CD4-positive, CD25-positive, alpha-beta regulatory T cell (primary cell): Measurements from ENCODE around the gene SBNO2. TPM values are rescaled to one million over a fixed set of nuclear protein-coding genes. Genes with fewer than 3 reads are reported as not detected.
A peak's percentile ranks its signal among the peaks of the same experiment; 100 is the strongest.

Experiments used
- ATAC-seq, 2 donors: fragments of 150-1000 bp; cut with Tn5 transposase; one replicate each; pipeline ENCODE4 v1.10.0; 2021; ENCODE audit warnings: low read depth in 2 of 2, moderate number of reproducible peaks in 2 of 2, moderate library complexity in 1 of 2
- DNase-seq, 3 donors: peaks; one replicate each; pipeline versions ENCODE4 v3.0.0 to v3.0.0-alpha.2; 2012 to 2022; ENCODE audit warnings: mixed read lengths in 1 of 3
- H3K27ac ChIP-seq: one replicate; pipeline ENCODE4 v1.7.0; 2013; ENCODE audit warnings: mild to moderate bottlenecking, low read length; ENCODE audit not compliant: insufficient read depth, poor library complexity, severe bottlenecking
- H3K27me3 ChIP-seq: one replicate; pipeline ENCODE4 v1.7.0; 2013; ENCODE audit warnings: low read length; ENCODE audit not compliant: control insufficient read depth, insufficient read depth
- H3K36me3 ChIP-seq: one replicate; pipeline ENCODE4 v1.7.0; 2013; ENCODE audit warnings: mild to moderate bottlenecking, low read length, moderate library complexity; ENCODE audit not compliant: control insufficient read depth, insufficient read depth
- H3K4me1 ChIP-seq: 2 replicates; pipeline ENCODE4 v1.7.0; 2013; ENCODE audit warnings: mild to moderate bottlenecking, low read length; ENCODE audit not compliant: insufficient read depth, control insufficient read depth, poor library complexity, severe bottlenecking
- H3K4me3 ChIP-seq: one replicate; pipeline ENCODE4 v1.7.0; 2013; ENCODE audit warnings: low read depth, mild to moderate bottlenecking, low read length, moderate library complexity
- H3K9me3 ChIP-seq, 2 experiments: 1 replicate in 1 of 2; 2 replicates in 1 of 2; pipeline ENCODE4 v1.7.0; 2013; ENCODE audit warnings: low read length in 2 of 2, mild to moderate bottlenecking in 1 of 2, moderate library complexity in 1 of 2; ENCODE audit not compliant: control insufficient read depth in 2 of 2
- H3K27ac Mint-ChIP-seq, 3 donors: one replicate each; pipeline ENCODE4 v1.8.0; 2020 to 2022; ENCODE audit warnings: mild to moderate bottlenecking in 3 of 3, mixed read lengths in 3 of 3, moderate library complexity in 2 of 3
- H3K27me3 Mint-ChIP-seq: one replicate; pipeline ENCODE4 v1.8.0; 2022; ENCODE audit warnings: mild to moderate bottlenecking, mixed read lengths
- H3K36me3 Mint-ChIP-seq: one replicate; pipeline ENCODE4 v1.8.0; 2020; ENCODE audit warnings: mixed read lengths
- H3K4me1 Mint-ChIP-seq, 4 donors: one replicate each; pipeline ENCODE4 v1.8.0; 2020 to 2022; ENCODE audit warnings: mixed read lengths in 4 of 4, mild to moderate bottlenecking in 1 of 4
- H3K4me3 Mint-ChIP-seq, 4 donors: one replicate each; pipeline ENCODE4 v1.8.0; 2020 to 2022; ENCODE audit warnings: mild to moderate bottlenecking in 4 of 4, mixed read lengths in 4 of 4, moderate library complexity in 3 of 4
- H3K9me3 Mint-ChIP-seq, 7 donors: one replicate each; pipeline ENCODE4 v1.8.0; 2020 to 2022; ENCODE audit warnings: mixed read lengths in 7 of 7, mild to moderate bottlenecking in 3 of 7, moderate library complexity in 2 of 7
- polyA plus RNA-seq, 4 donors: library from polyadenylated mRNA; unstranded; fragments of 300-500 nt; fragmentation: Illumina TruSeq; gene quantifications; one replicate each; pipeline ENCODE4 v1.2.3, GENCODE V29; 2021
- total RNA-seq: library from RNA; stranded (reverse); gene quantifications from one replicate; pipeline ENCODE4 v1.2.3, GENCODE V29; 2022

SBNO2 gene
- total and polyA plus RNA-seq, 5 donors from 2014 or later, result 2.0 to 139 (median 2.7) TPM

GRCh38 chr19:1163934-1164683 lies 10.0 kb downstream of the SBNO2 start:
- Histone ChIP-seq H3K4me1 (peaks cover 5% of the 10 kb centered on the region), H3K27ac (no peak overlapping the region), H3K4me3 (no peak overlapping the region), H3K9me3 (no peaks in the 10 kb centered on the region), H3K27me3 (no peaks in the 10 kb centered on the region), H3K36me3 (peaks cover 4% of the 10 kb centered on the region)
- ATAC-seq (no peak), DNase-seq (no peak)
- Mint-ChIP-seq H3K27ac (no peak overlapping the region), H3K4me1 (peaks cover 0 to 10% (median 6%) of the 10 kb centered on the region in 4 donors), H3K4me3 (no peak overlapping the region), H3K9me3 (peaks cover 0 to 2% (median 0%) of the 10 kb centered on the region in 7 donors), H3K27me3 (no peaks in the 10 kb centered on the region), H3K36me3 (no peaks in the 10 kb centered on the region)

GRCh38 chr19:1163283-1163933 lies 10.7 kb downstream of the SBNO2 start:
- Mint-ChIP-seq H3K36me3 (no peaks in the 10 kb centered on the region), H3K9me3 (peaks cover 0 to 2% (median 0%) of the 10 kb centered on the region in 7 donors), H3K4me3 (no peak overlapping the region), H3K27ac (peak overlapping the region in 1 of 3 donors; percentile 43), H3K27me3 (no peaks in the 10 kb centered on the region), H3K4me1 (peaks cover 0 to 8% (median 6%) of the 10 kb centered on the region in 4 donors)
- DNase-seq, result no peak
- Histone ChIP-seq H3K27me3 (no peaks in the 10 kb centered on the region), H3K9me3 (no peaks in the 10 kb centered on the region), H3K4me3 (no peak overlapping the region), H3K27ac (no peak overlapping the region), H3K36me3 (peaks cover 4% of the 10 kb centered on the region), H3K4me1 (no peaks in the 10 kb centered on the region)
- peak in 1 of 2 donors; percentile 19 for ATAC-seq

- Mint-ChIP-seq H3K4me3 (no peak overlapping the region), H3K9me3 (peaks cover 0 to 2% (median 0%) of the 10 kb centered on the region in 7 donors), H3K27me3 (no peaks in the 10 kb centered on the region), H3K4me1 (peaks cover 0 to 8% (median 6%) of the 10 kb centered on the region in 4 donors), H3K36me3 (no peaks in the 10 kb centered on the region), H3K27ac (peak overlapping the region in 1 of 3 donors; percentile 43)
- peaks cover 4% of the 10 kb centered on the region for H3K36me3 ChIP-seq
- H3K9me3 ChIP-seq, result no peaks in the 10 kb centered on the region
- no peak for ATAC-seq
- H3K4me1 ChIP-seq, result no peaks in the 10 kb centered on the region
- no peak overlapping the region for H3K4me3 ChIP-seq
- no peaks in the 10 kb centered on the region for H3K27me3 ChIP-seq
- DNase-seq, result no peak
- no peak overlapping the region for H3K27ac ChIP-seq
Observed at GRCh38 chr19:1162404-1163282, 11.4 kb downstream of the SBNO2 start.

GRCh38 chr19:1161716-1162115 lies 12.4 kb downstream of the SBNO2 start:
- Histone ChIP-seq H3K36me3 (peaks cover 3% of the 10 kb centered on the region), H3K4me3 (no peak overlapping the region), H3K27me3 (no peaks in the 10 kb centered on the region), H3K27ac (no peak overlapping the region), H3K9me3 (no peaks in the 10 kb centered on the region), H3K4me1 (no peaks in the 10 kb centered on the region)
- H3K4me3 Mint-ChIP-seq, result no peak overlapping the region
- H3K27ac Mint-ChIP-seq, result no peak overlapping the region
- no peak for ATAC-seq
- peaks cover 0 to 2% (median 0%) of the 10 kb centered on the region in 7 donors for H3K9me3 Mint-ChIP-seq
- no peaks in the 10 kb centered on the region for H3K27me3 Mint-ChIP-seq
- H3K4me1 Mint-ChIP-seq, result peaks cover 0 to 8% (median 5%) of the 10 kb centered on the region in 4 donors
- H3K36me3 Mint-ChIP-seq, result no peaks in the 10 kb centered on the region
- no peak for DNase-seq

GRCh38 chr19:1159864-1160595 lies 14.0 kb downstream of the SBNO2 start:
- Histone ChIP-seq H3K27me3 (no peaks in the 10 kb centered on the region), H3K4me1 (no peaks in the 10 kb centered on the region), H3K4me3 (no peak overlapping the region), H3K9me3 (no peaks in the 10 kb centered on the region), H3K36me3 (no peaks in the 10 kb centered on the region), H3K27ac (no peak overlapping the region)
- peaks cover 0 to 12% (median 3%) of the 10 kb centered on the region in 4 donors for H3K4me1 Mint-ChIP-seq
- no peak for DNase-seq
- H3K4me3 Mint-ChIP-seq, result no peak overlapping the region
- H3K27me3 Mint-ChIP-seq, result no peaks in the 10 kb centered on the region
- no peak overlapping the region for H3K27ac Mint-ChIP-seq
- peaks cover 0 to 2% (median 0%) of the 10 kb centered on the region in 7 donors for H3K9me3 Mint-ChIP-seq
- H3K36me3 Mint-ChIP-seq, result no peaks in the 10 kb centered on the region
- no peak for ATAC-seq

GRCh38 chr19:1158885-1159448 lies 15.1 kb downstream of the SBNO2 start:
- Mint-ChIP-seq H3K27ac (no peak overlapping the region), H3K36me3 (no peaks in the 10 kb centered on the region), H3K4me1 (peaks cover 0 to 12% (median 3%) of the 10 kb centered on the region in 4 donors), H3K9me3 (peaks cover 0 to 2% (median 0%) of the 10 kb centered on the region in 7 donors), H3K4me3 (no peak overlapping the region), H3K27me3 (no peaks in the 10 kb centered on the region)
- H3K4me1 ChIP-seq, result no peaks in the 10 kb centered on the region
- H3K27me3 ChIP-seq, result no peaks in the 10 kb centered on the region
- no peak for ATAC-seq
- H3K36me3 ChIP-seq, result no peaks in the 10 kb centered on the region
- H3K27ac ChIP-seq, result no peak overlapping the region
- H3K9me3 ChIP-seq, result no peaks in the 10 kb centered on the region
- no peak overlapping the region for H3K4me3 ChIP-seq
- DNase-seq, result no peak
